ENCODE results near the gene SPEG. TPM values are rescaled to one million over a fixed set of nuclear protein-coding genes. Genes with fewer than 3 reads are reported as not detected.

The SPEG gene
- total and polyA plus RNA-seq, 2 of the 8 experiments (the other 6 are each of a cell fraction or from before 2014, with no cell fraction given): 19.9 to 32.0 TPM

DNA sequence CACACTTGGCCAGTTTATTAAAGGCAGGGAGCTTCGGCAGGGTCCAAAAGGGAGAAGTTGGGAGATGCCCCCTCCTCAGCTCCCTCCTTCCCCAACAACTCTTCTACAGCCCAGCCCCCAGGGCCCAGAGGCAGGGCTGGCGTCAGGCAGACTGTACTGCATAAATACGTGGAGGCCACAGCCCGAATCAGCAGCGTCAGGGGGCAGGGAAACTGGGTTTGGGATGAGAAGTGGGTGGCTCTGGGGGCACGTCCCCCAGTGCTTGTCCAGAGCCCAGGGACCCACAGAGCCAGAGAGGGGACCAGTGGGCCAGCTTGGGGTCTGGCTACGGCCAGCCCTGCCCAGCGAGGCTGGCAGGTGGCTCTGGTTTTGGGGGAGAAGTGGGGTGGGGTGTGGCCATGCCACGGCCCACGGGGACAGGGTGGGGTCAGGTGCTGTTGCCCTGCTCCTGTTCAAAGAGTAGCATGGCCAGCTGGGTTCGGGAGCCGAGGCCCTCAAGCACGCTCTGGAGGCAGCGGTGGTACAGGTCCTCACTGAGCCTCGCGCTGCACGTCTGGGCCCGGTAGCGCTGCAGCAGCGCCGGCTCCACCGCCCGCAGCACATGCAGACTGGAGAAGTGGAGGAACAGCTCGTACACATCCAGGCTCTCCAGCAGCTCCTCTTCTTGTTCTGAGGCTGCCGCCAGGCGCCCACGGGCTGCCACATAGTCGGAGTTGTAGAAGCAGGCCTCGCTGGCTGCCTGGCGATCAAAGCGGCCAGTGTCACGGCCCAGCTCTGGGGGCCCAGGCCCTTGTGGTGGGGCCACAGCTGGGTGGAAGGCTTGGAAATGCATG is 104.5 kb downstream of the SPEG start:
- Histone ChIP-seq H4K8ac (ENCODE audit: extremely low read depth, insufficient read depth, low read length) (no peak overlapping the region), H2BK12ac (ENCODE audit: low read depth, low read length) (no peak overlapping the region), H3K4me2 (ENCODE audit: insufficient read depth in 1 of 2, low read depth in 2 of 2, low read length in 2 of 2) (no peak overlapping the region), H3K56ac (replicated peaks; ENCODE audit: insufficient read length, low read depth, low read length) (no peak overlapping the region), H3K27me3 (replicated peaks in 1 of 4; ENCODE audit: control insufficient read depth in 3 of 4, extremely low read depth in 1 of 4, insufficient read depth in 3 of 4, low read length in 3 of 4) (no peaks in the 10 kb centered on the region; a peak in 1 of 7 replicates), H3K14ac (ENCODE audit: insufficient read length) (no peak overlapping the region), H4K91ac (replicated peaks; ENCODE audit: insufficient read length, low read length) (no peak overlapping the region), H3K18ac (ENCODE audit: extremely low read depth, low read length) (no peak overlapping the region), H3K4me3 (ENCODE audit: extremely low read depth in 1 of 4, insufficient read depth in 2 of 4, low read depth in 3 of 4, low read length in 4 of 4) (no peak overlapping the region), H2BK120ac (replicated peaks; ENCODE audit: low read depth, low read length) (no peak overlapping the region), H4K5ac (ENCODE audit: insufficient read length, low read depth, low read length) (no peak overlapping the region), H3K23me2 (ENCODE audit: low read depth, low read length) (peaks cover 11% of the 10 kb centered on the region; the same call in 1 of the 2 replicates), H3K27ac (ENCODE audit: low read depth, low read length) (no peak overlapping the region), H2BK15ac (ENCODE audit: low read length) (no peak overlapping the region), H3K79me1 (ENCODE audit: low read depth, low read length) (peaks cover 4% of the 10 kb centered on the region; the same call in 1 of the 2 replicates), H3K23ac (ENCODE audit: insufficient read length) (no peak overlapping the region), H4K20me1 (replicated peaks in 1 of 2; ENCODE audit: control insufficient read depth in 1 of 2, insufficient read depth in 2 of 2, low read length in 2 of 2) (peaks cover 10 to 11% of the 10 kb centered on the region in 2 experiments), H2AFZ (ENCODE audit: low read length) (no peak overlapping the region), H2BK20ac (ENCODE audit: low read length) (no peak overlapping the region), H3K9me3 (ENCODE audit: insufficient read depth in 2 of 2, low read depth in 1 of 2, low read length in 1 of 2) (no peaks in the 10 kb centered on the region), H3K36me3 (ENCODE audit: control insufficient read depth in 2 of 4, insufficient read depth in 4 of 4, low read length in 3 of 4) (peaks cover 4 to 22% (median 12%) of the 10 kb centered on the region in 4 experiments; a peak in 6 of 8 replicates), H2AK5ac (ENCODE audit: low read depth, low read length) (no peak overlapping the region), H2BK5ac (ENCODE audit: low read depth, low read length) (no peak overlapping the region), H3K4ac (replicated peaks; ENCODE audit: insufficient read length, low read depth, low read length) (no peak overlapping the region), H3K4me1 (replicated peaks in 1 of 4; ENCODE audit: control insufficient read depth in 3 of 4, insufficient read depth in 4 of 4, low read length in 3 of 4) (peaks cover 5 to 25% (median 16%) of the 10 kb centered on the region in 4 experiments), H3K79me2 (ENCODE audit: control insufficient read depth in 1 of 2, insufficient read depth in 2 of 2, low read length in 2 of 2) (peaks cover 0 to 6% of the 10 kb centered on the region in 2 experiments; a peak in 1 of 4 replicates), H3K9ac (replicated peaks in 1 of 4; ENCODE audit: extremely low read depth in 1 of 4, low read depth in 3 of 4, low read length in 3 of 4) (no peak overlapping the region)
- ChIA-PET POLR2A (ENCODE audit: partially characterized antibody) (interaction anchor here (1.3 to 5.4 kb wide), 3 partner anchors 18 to 58 kb away, joined by 3 to 23 read pairs (median 6); partner anchors contain the start of gene STK11IP), CTCF (ENCODE audit: partially characterized antibody) (interaction anchor here (0.9 to 113.1 kb wide), 16 partner anchors 18 to 151 kb away, joined by 3 to 7248 read pairs (median 10); partner anchors contain the start of genes ASIC4, DES, GMPPA and SPEG)
- 89% methylated on average over 32 of the region's 32 CpGs; no CpG with 5 or more reads in 1 of the 2 experiments for WGBS, 2 experiments (ENCODE audit: extremely low coverage in 1 of 2, insufficient coverage in 1 of 2, insufficient read length in 1 of 2, insufficient replicate concordance in 2 of 2, low coverage in 1 of 2, low lambda C conversion rate in 2 of 2, missing lambda C conversion rate in 1 of 2)
- DNase-seq (ENCODE audit: low read depth in 1 of 2, low spot score in 2 of 2) (no peak), FAIRE-seq (no peak)
- TF ChIP-seq SIX5 (IDR thresholded peaks at IDR 0.05; ENCODE audit: low read depth, low read length): no peak
